ENCODE results near the gene RAB3IL1.

The RAB3IL1 gene

DNA sequence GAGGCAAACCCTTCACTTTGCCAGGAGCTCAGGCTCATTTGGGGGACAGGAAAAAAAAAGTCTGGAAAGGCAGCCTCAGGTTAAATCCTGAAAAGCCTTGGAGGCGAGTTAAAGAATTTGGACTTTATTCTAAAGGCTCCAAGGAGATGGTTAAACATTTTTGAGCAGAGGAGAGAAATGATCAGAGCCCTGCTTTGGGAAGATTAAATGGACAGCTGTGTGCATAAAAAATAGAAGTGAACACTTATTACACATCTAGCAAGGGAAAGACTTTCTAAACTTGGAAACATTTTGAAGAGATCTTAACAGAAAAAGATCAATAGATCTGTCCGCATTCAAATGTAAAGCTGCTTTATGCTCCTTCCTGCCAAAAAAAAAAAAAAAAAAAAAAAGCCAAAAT, 8.4 kb upstream of the RAB3IL1 start:
- no peaks in the 10 kb centered on the region for H3K79me2 ChIP-seq (ENCODE audit: insufficient read depth, low read length)
- no peak overlapping the region for H3K9ac ChIP-seq (ENCODE audit: low read depth, low read length)
- H3K4me2 ChIP-seq (ENCODE audit: insufficient read depth, low read length), result no peak overlapping the region
- H3K27ac ChIP-seq (ENCODE audit: low read length), result no peak overlapping the region
- ATAC-seq (ENCODE audit: insufficient read depth, low read depth) (no peak), DNase-seq (no peak)
- H3K36me3 ChIP-seq (ENCODE audit: insufficient read depth, low read length), result no peaks in the 10 kb centered on the region
- no peaks in the 10 kb centered on the region for H3K9me3 ChIP-seq (ENCODE audit: insufficient read depth, low read length, severe bottlenecking)
- TF ChIP-seq, protein P1, sequence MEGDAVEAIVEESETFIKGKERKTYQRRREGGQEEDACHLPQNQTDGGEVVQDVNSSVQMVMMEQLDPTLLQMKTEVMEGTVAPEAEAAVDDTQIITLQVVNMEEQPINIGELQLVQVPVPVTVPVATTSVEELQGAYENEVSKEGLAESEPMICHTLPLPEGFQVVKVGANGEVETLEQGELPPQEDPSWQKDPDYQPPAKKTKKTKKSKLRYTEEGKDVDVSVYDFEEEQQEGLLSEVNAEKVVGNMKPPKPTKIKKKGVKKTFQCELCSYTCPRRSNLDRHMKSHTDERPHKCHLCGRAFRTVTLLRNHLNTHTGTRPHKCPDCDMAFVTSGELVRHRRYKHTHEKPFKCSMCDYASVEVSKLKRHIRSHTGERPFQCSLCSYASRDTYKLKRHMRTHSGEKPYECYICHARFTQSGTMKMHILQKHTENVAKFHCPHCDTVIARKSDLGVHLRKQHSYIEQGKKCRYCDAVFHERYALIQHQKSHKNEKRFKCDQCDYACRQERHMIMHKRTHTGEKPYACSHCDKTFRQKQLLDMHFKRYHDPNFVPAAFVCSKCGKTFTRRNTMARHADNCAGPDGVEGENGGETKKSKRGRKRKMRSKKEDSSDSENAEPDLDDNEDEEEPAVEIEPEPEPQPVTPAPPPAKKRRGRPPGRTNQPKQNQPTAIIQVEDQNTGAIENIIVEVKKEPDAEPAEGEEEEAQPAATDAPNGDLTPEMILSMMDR (IDR thresholded peaks at IDR 0.05; ENCODE audit: borderline replicate concordance, extremely low read depth, low read length, poor library complexity, severe bottlenecking), result no peak
- no peak for TF ChIP-seq EZH2 (IDR thresholded peaks at IDR 0.05; ENCODE audit: borderline replicate concordance, low read depth, low read length, severe bottlenecking)
- no peaks in the 10 kb centered on the region for H3K4me1 ChIP-seq (ENCODE audit: insufficient read depth, low read length)
- H2AFZ ChIP-seq (ENCODE audit: low read depth, low read length), result no peak overlapping the region
- H4K20me1 ChIP-seq (ENCODE audit: insufficient read depth, low read length), result no peaks in the 10 kb centered on the region
- H3K27me3 ChIP-seq (ENCODE audit: insufficient read depth, low read length, poor library complexity), result peaks cover 11% of the 10 kb centered on the region
- H3K4me3 ChIP-seq (ENCODE audit: low read depth in 1 of 2, low read length in 2 of 2), result no peak overlapping the region

DNA sequence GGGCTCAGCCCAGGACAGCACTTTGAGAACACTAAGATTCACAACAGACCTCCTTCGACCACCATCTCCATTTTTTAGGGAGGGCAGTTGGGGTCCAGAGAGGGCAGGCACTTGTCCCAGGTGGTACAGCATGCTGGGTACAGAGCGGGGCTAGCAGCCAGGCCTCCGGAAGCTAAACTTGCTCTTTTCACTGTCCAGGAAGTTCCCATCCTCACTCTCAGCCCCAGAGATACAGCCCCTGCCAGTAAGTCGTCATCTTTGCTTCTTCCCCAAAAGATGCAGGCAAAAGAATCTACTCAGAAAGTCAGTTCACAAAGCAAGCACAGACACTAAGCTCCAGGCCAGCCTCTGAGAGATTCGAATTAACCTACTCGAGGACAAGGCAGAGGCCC, 6.7 kb upstream of the RAB3IL1 start:
- Histone ChIP-seq H3K4me2 (ENCODE audit: insufficient read depth, low read length) (no peak overlapping the region), H3K36me3 (ENCODE audit: insufficient read depth, low read length) (no peaks in the 10 kb centered on the region), H3K27ac (ENCODE audit: low read length) (no peak overlapping the region), H3K9me3 (ENCODE audit: insufficient read depth, low read length, severe bottlenecking) (no peaks in the 10 kb centered on the region), H3K4me1 (ENCODE audit: insufficient read depth, low read length) (no peaks in the 10 kb centered on the region), H2AFZ (ENCODE audit: low read depth, low read length) (no peak overlapping the region), H3K9ac (ENCODE audit: low read depth, low read length) (no peak overlapping the region), H3K27me3 (ENCODE audit: insufficient read depth, low read length, poor library complexity) (peaks cover 11% of the 10 kb centered on the region), H3K4me3 (ENCODE audit: low read depth in 1 of 2, low read length in 2 of 2) (no peak overlapping the region), H3K79me2 (ENCODE audit: insufficient read depth, low read length) (no peaks in the 10 kb centered on the region), H4K20me1 (ENCODE audit: insufficient read depth, low read length) (peaks cover 4% of the 10 kb centered on the region; the same call in 1 of the 2 replicates)
- ATAC-seq (ENCODE audit: insufficient read depth, low read depth) (no peak), DNase-seq (no peak)
- no peak for TF ChIP-seq EZH2 (IDR thresholded peaks at IDR 0.05; ENCODE audit: borderline replicate concordance, low read depth, low read length, severe bottlenecking)
- TF ChIP-seq, protein P1 (IDR thresholded peaks at IDR 0.05; ENCODE audit: borderline replicate concordance, extremely low read depth, low read length, poor library complexity, severe bottlenecking), result no peak

DNA sequence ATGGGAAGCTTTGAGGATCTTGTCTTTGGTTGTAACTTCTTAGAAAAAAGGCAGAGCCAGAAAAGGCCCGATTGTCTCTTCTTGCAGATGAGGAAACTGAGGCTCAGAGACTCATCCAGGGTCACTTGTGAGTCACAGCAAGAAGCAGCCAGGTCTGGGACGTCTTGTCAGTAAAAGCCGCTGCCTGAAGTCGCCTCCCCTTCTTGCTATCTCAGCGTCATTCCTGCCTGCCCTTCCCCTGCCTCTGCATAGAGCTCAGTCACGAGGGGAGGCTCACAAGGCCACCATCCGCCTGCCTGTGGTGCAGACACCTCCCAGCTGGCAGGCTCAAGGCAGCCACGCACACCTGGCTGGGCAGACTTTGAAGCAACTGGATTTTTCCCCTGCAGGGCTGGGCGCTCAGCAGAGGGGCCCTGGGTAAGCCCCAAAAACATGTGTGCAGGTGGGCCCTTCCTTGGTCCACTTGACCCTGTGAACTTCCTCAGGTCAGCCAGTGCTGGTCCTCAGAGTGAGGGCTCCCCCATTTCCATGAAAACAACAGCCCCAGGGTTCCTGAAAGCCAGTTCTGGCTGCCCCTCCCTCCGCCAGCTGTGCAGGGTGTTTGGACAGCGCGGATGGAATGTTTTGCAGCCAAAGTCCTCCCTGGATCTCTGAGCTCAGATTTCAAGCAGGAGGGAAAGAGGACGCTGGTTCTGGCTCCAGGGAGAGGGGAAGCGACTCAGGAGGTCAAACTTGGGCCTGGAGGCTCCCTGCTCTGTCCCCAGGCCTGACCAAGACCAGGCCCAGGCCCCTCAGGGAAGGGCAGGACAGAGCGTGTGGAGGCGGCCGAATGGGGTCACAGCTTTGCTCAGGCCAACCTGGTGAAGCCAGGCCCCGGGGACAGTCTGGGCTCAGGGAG, 6.0 kb upstream of the RAB3IL1 start:
- no peaks in the 10 kb centered on the region for H3K9me3 ChIP-seq (ENCODE audit: insufficient read depth, low read length, severe bottlenecking)
- no peaks in the 10 kb centered on the region for H3K4me1 ChIP-seq (ENCODE audit: insufficient read depth, low read length)
- no peaks in the 10 kb centered on the region for H3K79me2 ChIP-seq (ENCODE audit: insufficient read depth, low read length)
- no peak overlapping the region for H3K9ac ChIP-seq (ENCODE audit: low read depth, low read length)
- no peak for TF ChIP-seq EZH2 (IDR thresholded peaks at IDR 0.05; ENCODE audit: borderline replicate concordance, low read depth, low read length, severe bottlenecking)
- TF ChIP-seq, protein P1 (IDR thresholded peaks at IDR 0.05; ENCODE audit: borderline replicate concordance, extremely low read depth, low read length, poor library complexity, severe bottlenecking), result no peak
- H2AFZ ChIP-seq (ENCODE audit: low read depth, low read length), result no peak overlapping the region
- H3K27me3 ChIP-seq (ENCODE audit: insufficient read depth, low read length, poor library complexity), result peaks cover 14% of the 10 kb centered on the region
- no peak; the same call in 2 of the 3 replicates for ATAC-seq (ENCODE audit: insufficient read depth, low read depth)
- no peaks in the 10 kb centered on the region for H3K36me3 ChIP-seq (ENCODE audit: insufficient read depth, low read length)
- H3K4me2 ChIP-seq (ENCODE audit: insufficient read depth, low read length), result no peak overlapping the region
- DNase-seq, result no peak
- H3K27ac ChIP-seq (ENCODE audit: low read length), result no peak overlapping the region
- H4K20me1 ChIP-seq (ENCODE audit: insufficient read depth, low read length), result peaks cover 4% of the 10 kb centered on the region; the same call in 1 of the 2 replicates
- H3K4me3 ChIP-seq (ENCODE audit: low read depth in 1 of 2, low read length in 2 of 2), result no peak overlapping the region
